Panc1 (cell line): ENCODE measurements around the gene PRR20G. TPM values are rescaled to one million over a fixed set of nuclear protein-coding genes. Genes with fewer than 3 reads are reported as not detected.

ENCODE experiments used
- ATAC-seq: fragments of 200-7000 bp; cut with Tn5 transposase; 2 replicates; pipeline ENCODE4 v1.9.1; 2020; ENCODE audit warnings: mild to moderate bottlenecking, moderate library complexity
- BruUV-seq: library from RNA; stranded (reverse); fragments of 400-500 nt; replicated peaks from 2 replicates; lab custom pipeline; 2021; lab: Mats Ljungman, UMichigan
- CTCF ChIA-PET: fragments of 300-600 bp; sonication (Branson Sonifier 250); formaldehyde crosslinking; loops from one replicate; lab custom pipeline; 2022; ENCODE audit warnings: antibody characterized with exemption; lab: Charles Lee
- POLR2A ChIA-PET: fragments of 300-600 bp; sonication (Branson Sonifier 250); formaldehyde crosslinking; loops from one replicate; lab custom pipeline; 2022; ENCODE audit warnings: antibody characterized with exemption; lab: Charles Lee
- DNase-seq: peaks from one replicate; pipeline ENCODE4 v3.0.0-alpha.2; 2010; ENCODE audit warnings: low read depth, low spot score
- H3K27ac ChIP-seq: 2 replicates; pipeline ENCODE4 v1.5.1; 2011; ENCODE audit warnings: mild to moderate bottlenecking, low read length, inconsistent platforms
- H3K27me3 ChIP-seq: fragments of 200-500 bp; sonication (Bioruptor generic); 2 replicates; pipeline ENCODE4 v1.6.0; 2014; ENCODE audit warnings: low read length, inconsistent platforms; ENCODE audit not compliant: control insufficient read depth, insufficient read depth
- H3K36me3 ChIP-seq: fragments of 200-500 bp; sonication (Bioruptor generic); 2 replicates; pipeline ENCODE4 v1.5.1; 2014; ENCODE audit warnings: inconsistent platforms, mild to moderate bottlenecking, low read length, moderate library complexity; ENCODE audit not compliant: control insufficient read depth, insufficient read depth
- H3K4me1 ChIP-seq: 2 replicates; pipeline ENCODE4 v1.5.1; 2011; ENCODE audit warnings: inconsistent platforms, mild to moderate bottlenecking, low read length, moderate library complexity; ENCODE audit not compliant: control insufficient read depth, insufficient read depth
- H3K4me3 ChIP-seq, 2 experiments: 2 replicates each; pipeline ENCODE4 v1.5.1; 2011 to 2012; ENCODE audit warnings: low read depth in 2 of 2, low read length in 2 of 2, mild to moderate bottlenecking in 2 of 2, inconsistent platforms in 1 of 2, moderate library complexity in 1 of 2
- H3K9me3 ChIP-seq: fragments of 200-500 bp; sonication (Bioruptor generic); 2 replicates; pipeline ENCODE4 v1.5.1; 2014; ENCODE audit warnings: low read depth, mild to moderate bottlenecking, inconsistent platforms, low read length, moderate library complexity; ENCODE audit not compliant: control insufficient read depth, insufficient read depth
- CTCF ChIP-seq: fragments of 450-650 bp; IDR thresholded peaks from 2 replicates; pipeline ENCODE4 v1.5.1; 2017; ENCODE audit warnings: mild to moderate bottlenecking
- POLR2AphosphoS5 ChIP-seq: IDR thresholded peaks from 2 replicates; pipeline ENCODE4 v1.6.1; 2012; ENCODE audit warnings: mild to moderate bottlenecking, low read depth, low read length, moderate library complexity
- SIN3A ChIP-seq: IDR thresholded peaks from 2 replicates; pipeline ENCODE4 v1.6.1; 2012; ENCODE audit warnings: low read depth, mild to moderate bottlenecking, low read length, moderate library complexity, borderline replicate concordance; ENCODE audit not compliant: insufficient read depth
- TCF7L2 ChIP-seq: IDR thresholded peaks from 2 replicates; pipeline ENCODE4 v1.6.1; 2011; ENCODE audit warnings: mild to moderate bottlenecking, low read depth, low read length, inconsistent platforms
- in situ Hi-C: cut with HindIII; loops from 2 replicates; pipeline ENCODE4 v1.10.0; 2016; ENCODE audit warnings: low sequenced_read_pairs, low pct_unique_long_range_greater_than_20kb
- intact Hi-C: fragments of 100-400 bp; cut with micrococcal nuclease; formaldehyde crosslinking; loops from one replicate; pipeline ENCODE4 v1.10.0; 2022; ENCODE audit not compliant: unreplicated experiment
- total RNA-seq: library from RNA; stranded (reverse); gene quantifications from one replicate; pipeline ENCODE4 v1.2.1, GENCODE V29; 2021; ENCODE audit not compliant: unreplicated experiment
- TF ChIP-seq, protein P1 (sequence below), 2 experiments: IDR thresholded peaks; 2 replicates each; pipeline ENCODE4 v1.6.1; 2011 to 2012; ENCODE audit warnings: low read depth in 2 of 2, control low read depth in 1 of 2, low read length in 1 of 2, mild to moderate bottlenecking in 1 of 2, moderate library complexity in 1 of 2; ENCODE audit not compliant: insufficient read depth in 1 of 2

Gene PRR20G
- total RNA-seq, 1 experiment from 2014 or later = not detected

DNA sequence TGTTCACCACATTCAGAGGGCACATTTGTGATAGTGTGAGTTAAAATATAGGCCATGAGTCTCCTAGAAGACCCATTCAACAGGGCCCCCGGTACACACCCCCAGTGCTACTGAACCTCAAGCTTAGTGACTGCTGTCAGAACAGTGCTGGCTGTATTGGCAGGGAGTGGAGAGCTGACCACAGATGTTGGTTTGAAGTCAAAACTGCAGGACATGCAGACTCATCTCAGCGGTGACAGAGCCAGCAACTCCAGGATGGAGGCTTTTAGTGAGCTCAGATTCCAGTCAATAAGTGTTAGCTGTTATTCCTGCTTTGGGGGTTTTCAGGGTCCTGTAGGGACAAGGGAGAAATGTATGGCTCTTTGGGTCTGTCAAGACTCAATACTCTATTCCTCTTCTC lies 29.1 kb downstream of the PRR20G start:
- no peaks in the 10 kb centered on the region for H3K36me3 ChIP-seq
- no peaks in the 10 kb centered on the region for H3K27me3 ChIP-seq
- H3K9me3 ChIP-seq = no peaks in the 10 kb centered on the region
- POLR2A ChIA-PET = no interaction called here
- no peaks in the 10 kb centered on the region for H3K4me1 ChIP-seq
- H3K27ac ChIP-seq = no peak overlapping the region
- intact Hi-C loops = loop anchor here (10.0 kb wide), 1 partner anchor 196 kb away; no protein-coding TSS in a partner anchor
- CTCF ChIA-PET = no interaction called here
- H3K4me3 ChIP-seq = no peak overlapping the region
- TF ChIP-seq, protein P1, sequence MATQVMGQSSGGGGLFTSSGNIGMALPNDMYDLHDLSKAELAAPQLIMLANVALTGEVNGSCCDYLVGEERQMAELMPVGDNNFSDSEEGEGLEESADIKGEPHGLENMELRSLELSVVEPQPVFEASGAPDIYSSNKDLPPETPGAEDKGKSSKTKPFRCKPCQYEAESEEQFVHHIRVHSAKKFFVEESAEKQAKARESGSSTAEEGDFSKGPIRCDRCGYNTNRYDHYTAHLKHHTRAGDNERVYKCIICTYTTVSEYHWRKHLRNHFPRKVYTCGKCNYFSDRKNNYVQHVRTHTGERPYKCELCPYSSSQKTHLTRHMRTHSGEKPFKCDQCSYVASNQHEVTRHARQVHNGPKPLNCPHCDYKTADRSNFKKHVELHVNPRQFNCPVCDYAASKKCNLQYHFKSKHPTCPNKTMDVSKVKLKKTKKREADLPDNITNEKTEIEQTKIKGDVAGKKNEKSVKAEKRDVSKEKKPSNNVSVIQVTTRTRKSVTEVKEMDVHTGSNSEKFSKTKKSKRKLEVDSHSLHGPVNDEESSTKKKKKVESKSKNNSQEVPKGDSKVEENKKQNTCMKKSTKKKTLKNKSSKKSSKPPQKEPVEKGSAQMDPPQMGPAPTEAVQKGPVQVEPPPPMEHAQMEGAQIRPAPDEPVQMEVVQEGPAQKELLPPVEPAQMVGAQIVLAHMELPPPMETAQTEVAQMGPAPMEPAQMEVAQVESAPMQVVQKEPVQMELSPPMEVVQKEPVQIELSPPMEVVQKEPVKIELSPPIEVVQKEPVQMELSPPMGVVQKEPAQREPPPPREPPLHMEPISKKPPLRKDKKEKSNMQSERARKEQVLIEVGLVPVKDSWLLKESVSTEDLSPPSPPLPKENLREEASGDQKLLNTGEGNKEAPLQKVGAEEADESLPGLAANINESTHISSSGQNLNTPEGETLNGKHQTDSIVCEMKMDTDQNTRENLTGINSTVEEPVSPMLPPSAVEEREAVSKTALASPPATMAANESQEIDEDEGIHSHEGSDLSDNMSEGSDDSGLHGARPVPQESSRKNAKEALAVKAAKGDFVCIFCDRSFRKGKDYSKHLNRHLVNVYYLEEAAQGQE (IDR thresholded peaks at IDR 0.05; ENCODE audit: insufficient read depth in 1 of 2, low read depth in 2 of 2, low read length in 1 of 2) = no peak
- TF ChIP-seq TCF7L2 (no peak), POLR2AphosphoS5 (no peak), SIN3A (no peak), CTCF (no peak)
- no TSS peak for BruUV-seq
- in situ Hi-C loops = no loop called here
- DNase-seq (no peak), ATAC-seq (no peak)

DNA sequence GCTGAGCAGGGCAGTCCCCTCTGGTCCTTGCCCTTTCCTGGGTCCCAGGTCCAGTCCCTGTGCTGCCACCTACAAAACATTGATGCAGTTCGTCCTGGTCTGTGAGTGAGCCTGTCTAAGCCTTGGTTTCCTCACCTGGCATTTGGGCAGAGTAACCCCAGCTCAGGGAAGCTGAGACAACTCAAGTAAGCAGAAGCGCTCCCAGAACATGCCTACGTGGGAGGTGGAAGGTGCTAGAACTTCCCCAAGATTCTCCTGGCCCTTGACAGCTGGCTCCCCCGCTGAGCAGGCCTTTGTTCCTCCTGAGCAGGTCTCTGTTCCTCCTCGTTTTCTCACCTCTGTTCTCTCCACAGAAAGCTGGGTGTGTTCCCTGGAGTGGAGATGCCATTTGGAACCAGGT lies 30.5 kb downstream of the PRR20G start:
- in situ Hi-C loops = no loop called here
- no TSS peak for BruUV-seq
- Histone ChIP-seq H3K27me3 (no peaks in the 10 kb centered on the region), H3K9me3 (no peaks in the 10 kb centered on the region), H3K36me3 (no peaks in the 10 kb centered on the region), H3K4me1 (no peaks in the 10 kb centered on the region), H3K27ac (no peak overlapping the region), H3K4me3 (no peak overlapping the region)
- no peak for ATAC-seq
- no peak for TF ChIP-seq SIN3A
- TF ChIP-seq, protein P1 (IDR thresholded peaks at IDR 0.05; ENCODE audit: insufficient read depth in 1 of 2, low read depth in 2 of 2, low read length in 1 of 2) = no peak
- TF ChIP-seq CTCF = no peak
- no peak for TF ChIP-seq POLR2AphosphoS5
- no peak for TF ChIP-seq TCF7L2
- DNase-seq = no peak
- ChIA-PET POLR2A (no interaction called here), CTCF (no interaction called here)
- intact Hi-C loops = loop anchor here (10.0 kb wide), 1 partner anchor 197 kb away; no protein-coding TSS in a partner anchor
